T-cell (primary cell): ENCODE measurements around the gene SSRP1. TPM values are rescaled to one million over a fixed set of nuclear protein-coding genes. Genes with fewer than 3 reads are reported as not detected.
A peak's percentile ranks its signal among the peaks of the same experiment; 100 is the strongest.

Experiments
- ATAC-seq, 4 experiments: fragments of 200-7000 bp in 3 of 4; fragments of 150-1000 bp in 1 of 4; cut with Tn5 transposase; replicated peaks in 1 of 4; 1 replicate in 3 of 4; 2 replicates in 1 of 4; pipeline ENCODE4 v1.10.0; 2021; ENCODE audit warnings: moderate library complexity in 3 of 4, mild to moderate bottlenecking in 2 of 4, moderate number of reproducible peaks in 1 of 4
- CTCF ChIA-PET, 2 donors: fragments of 300-600 bp; sonication (Branson Sonifier 250); formaldehyde crosslinking; loops; one replicate each; lab custom pipeline; 2022; ENCODE audit warnings: antibody characterized with exemption in 2 of 2; lab: Charles Lee
- POLR2A ChIA-PET, 2 donors: fragments of 300-600 bp; sonication (Branson Sonifier 250); formaldehyde crosslinking; loops; one replicate each; lab custom pipeline; 2022; ENCODE audit warnings: antibody characterized with exemption in 2 of 2; lab: Charles Lee
- DNase-seq, 35 experiments: peaks; one replicate each; pipeline versions ENCODE4 v3.0.0 to v3.0.0-alpha.2; 2013 to 2023
- H3K27ac ChIP-seq: one replicate; pipeline ENCODE4 v1.5.1; 2013; ENCODE audit warnings: low read length
- H3K27me3 ChIP-seq, 2 experiments: replicated peaks in 1 of 2; 1 replicate in 1 of 2; 2 replicates in 1 of 2; pipeline versions ENCODE4 v1.6.1 to v1.7.0; 2013; ENCODE audit warnings: low read length in 1 of 2, mixed read lengths in 1 of 2; ENCODE audit not compliant: control insufficient read depth in 2 of 2, insufficient read depth in 2 of 2; ENCODE audit errors: extremely low read depth in 1 of 2
- H3K36me3 ChIP-seq, 2 donors: 1 replicate in 1 of 2; 2 replicates in 1 of 2; pipeline versions ENCODE4 v1.6.1 to v1.7.0; 2013; ENCODE audit warnings: low read length in 1 of 2; ENCODE audit not compliant: control insufficient read depth in 2 of 2, insufficient read depth in 1 of 2; ENCODE audit errors: extremely low read depth in 1 of 2
- H3K4me1 ChIP-seq, 2 experiments: 1 replicate in 1 of 2; 2 replicates in 1 of 2; pipeline versions ENCODE4 v1.6.1 to v1.7.0; 2013; ENCODE audit warnings: low read length in 2 of 2, mixed read lengths in 1 of 2; ENCODE audit not compliant: insufficient read depth in 2 of 2, control insufficient read depth in 1 of 2; ENCODE audit errors: extremely low read depth in 1 of 2
- H3K4me3 ChIP-seq, 2 donors: 1 replicate in 1 of 2; 2 replicates in 1 of 2; pipeline versions ENCODE4 v1.5.1 to v1.7.0; 2013; ENCODE audit warnings: mild to moderate bottlenecking in 2 of 2, low read length in 1 of 2, moderate library complexity in 1 of 2; ENCODE audit not compliant: control insufficient read depth in 1 of 2; ENCODE audit errors: extremely low read depth in 1 of 2
- H3K9me3 ChIP-seq: 2 replicates; pipeline ENCODE4 v1.7.0; 2013
- H3K27ac Mint-ChIP-seq, 2 donors: one replicate each; pipeline ENCODE4 v1.8.0; 2020 to 2021; ENCODE audit warnings: mild to moderate bottlenecking in 2 of 2, mixed read lengths in 2 of 2
- H3K27me3 Mint-ChIP-seq, 2 donors: one replicate each; pipeline ENCODE4 v1.8.0; 2021 to 2022; ENCODE audit warnings: mixed read lengths in 2 of 2
- H3K36me3 Mint-ChIP-seq: one replicate; pipeline ENCODE4 v1.8.0; 2021; ENCODE audit warnings: mixed read lengths
- H3K4me1 Mint-ChIP-seq, 3 donors: one replicate each; pipeline ENCODE4 v1.8.0; 2020 to 2022; ENCODE audit warnings: mixed read lengths in 3 of 3, mild to moderate bottlenecking in 1 of 3
- H3K4me3 Mint-ChIP-seq, 3 donors: one replicate each; pipeline ENCODE4 v1.8.0; 2020 to 2022; ENCODE audit warnings: mild to moderate bottlenecking in 3 of 3, mixed read lengths in 3 of 3, moderate library complexity in 3 of 3
- H3K9me3 Mint-ChIP-seq, 3 donors: one replicate each; pipeline ENCODE4 v1.8.0; 2020 to 2022; ENCODE audit warnings: mixed read lengths in 3 of 3
- WGBS: methylation state at CpG from one replicate; pipeline ENCODE4 v1.1.5; 2013; ENCODE audit warnings: missing lambda C conversion rate; ENCODE audit not compliant: insufficient coverage; 5-methylcytosine and 5-hydroxymethylcytosine counted together
- total RNA-seq, 35 experiments: library from RNA in 6 of 35; stranded (reverse) in 6 of 35; fragments of 120-200 nt in 1 of 35; gene quantifications; one replicate each; pipeline versions ENCODE4 v1.2.1 to v1.2.4 and lab custom pipeline; 2013 to 2026

Gene SSRP1
- total RNA-seq, 5 donors from 2014 or later (not counting 1 experiment from before 2014, with no cell fraction given) = 50.2 to 78.1 (median 75.7) TPM

GRCh38 chr11:57331720-57332119, 4.0 kb downstream of the SSRP1 start:
- 98% methylated on average over 14 of the region's 14 CpGs for WGBS
- Histone ChIP-seq H3K9me3 (no peaks in the 10 kb centered on the region), H3K27ac (no peak overlapping the region), H3K27me3 (no peaks in the 10 kb centered on the region), H3K36me3 (peaks cover 10 to 64% of the 10 kb centered on the region in 2 donors), H3K4me1 (peaks cover 9 to 24% of the 10 kb centered on the region in 2 experiments), H3K4me3 (no peak overlapping the region)
- no peaks in the 10 kb centered on the region for H3K9me3 Mint-ChIP-seq
- H3K27me3 Mint-ChIP-seq = no peaks in the 10 kb centered on the region
- ATAC-seq (no peak), DNase-seq (no peak)
- CTCF ChIA-PET = interaction anchor here (0.6 kb wide), 3 partner anchors 14 to 126 kb away, joined by 3 to 14 read pairs (median 5); no protein-coding TSS in a partner anchor
- peaks cover 32 to 46% (median 46%) of the 10 kb centered on the region in 3 donors for H3K4me1 Mint-ChIP-seq
- peaks cover 68% of the 10 kb centered on the region for H3K36me3 Mint-ChIP-seq
- H3K27ac Mint-ChIP-seq = no peak overlapping the region
- POLR2A ChIA-PET = interaction anchor here (0.5 to 0.6 kb wide), 3 partner anchors 286 to 468 kb away, joined by 4 to 5 read pairs (median 5); no protein-coding TSS in a partner anchor
- H3K4me3 Mint-ChIP-seq = no peak overlapping the region

- H3K27me3 Mint-ChIP-seq = no peaks in the 10 kb centered on the region
- H3K27me3 ChIP-seq = no peaks in the 10 kb centered on the region
- no peak overlapping the region for H3K4me3 ChIP-seq
- H3K9me3 ChIP-seq = no peaks in the 10 kb centered on the region
- no peak overlapping the region for H3K27ac ChIP-seq
- ATAC-seq = no peak
- H3K36me3 ChIP-seq = peaks cover 10 to 73% of the 10 kb centered on the region in 2 donors
- whole genome bisulfite sequencing = 77% methylated on average over 9 of the region's 9 CpGs
- peaks cover 71% of the 10 kb centered on the region for H3K36me3 Mint-ChIP-seq
- no peak for DNase-seq
- peak overlapping the region in 1 of 2 donors; percentile 36 for H3K27ac Mint-ChIP-seq
- H3K9me3 Mint-ChIP-seq = no peaks in the 10 kb centered on the region
- H3K4me1 Mint-ChIP-seq = peaks cover 37 to 51% (median 51%) of the 10 kb centered on the region in 3 donors
- POLR2A ChIA-PET = no interaction called here
- H3K4me3 Mint-ChIP-seq = no peak overlapping the region
- peaks cover 13 to 29% of the 10 kb centered on the region in 2 experiments for H3K4me1 ChIP-seq
- CTCF ChIA-PET = interaction anchor here in 1 of 2 donors (0.6 kb wide), 1 partner anchor 130 kb away, joined by 4 read pairs; no protein-coding TSS in a partner anchor
These were observed 5.7 kb downstream of the SSRP1 start for GRCh38 chr11:57330029-57330428.

DNA sequence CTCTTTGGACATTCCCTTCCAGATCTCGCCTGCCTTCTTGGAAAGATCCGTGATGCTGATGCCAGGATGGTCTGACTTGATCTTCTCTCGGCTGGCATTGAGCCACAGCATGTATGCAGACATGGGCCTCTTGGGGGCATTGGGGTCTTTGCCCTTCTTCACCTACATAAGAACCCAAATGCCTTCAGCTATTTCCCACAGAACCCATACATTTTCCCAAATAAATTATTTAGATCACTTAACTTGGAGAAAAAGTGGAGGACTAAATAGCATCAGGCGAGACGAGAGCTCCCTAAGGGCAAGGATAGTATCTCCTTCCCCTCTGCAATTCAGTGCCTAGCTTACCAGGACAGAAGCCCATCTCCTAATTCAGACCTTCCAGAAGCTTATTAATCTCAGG, 8.0 kb downstream of the SSRP1 start:
- no peaks in the 10 kb centered on the region for H3K9me3 Mint-ChIP-seq
- CTCF ChIA-PET = interaction anchor here in 1 of 2 donors (0.5 kb wide), 1 partner anchor 337 kb away, joined by 3 read pairs; no protein-coding TSS in a partner anchor
- peaks cover 36 to 44% (median 38%) of the 10 kb centered on the region in 3 donors for H3K4me1 Mint-ChIP-seq
- peaks cover 57% of the 10 kb centered on the region for H3K36me3 Mint-ChIP-seq
- no peaks in the 10 kb centered on the region for H3K27me3 Mint-ChIP-seq
- Histone ChIP-seq H3K9me3 (no peaks in the 10 kb centered on the region), H3K27ac (no peak overlapping the region), H3K4me1 (peaks cover 8 to 25% of the 10 kb centered on the region in 2 experiments), H3K36me3 (peaks cover 8 to 68% of the 10 kb centered on the region in 2 donors), H3K4me3 (no peak overlapping the region), H3K27me3 (no peaks in the 10 kb centered on the region)
- 100% methylated on average over 3 of the region's 5 CpGs for WGBS
- POLR2A ChIA-PET = no interaction called here
- no peak for DNase-seq
- no peak for ATAC-seq
- H3K27ac Mint-ChIP-seq = peak overlapping the region; percentile 65 to 94
- peak overlapping the region in 1 of 3 donors; percentile 96 for H3K4me3 Mint-ChIP-seq

DNA sequence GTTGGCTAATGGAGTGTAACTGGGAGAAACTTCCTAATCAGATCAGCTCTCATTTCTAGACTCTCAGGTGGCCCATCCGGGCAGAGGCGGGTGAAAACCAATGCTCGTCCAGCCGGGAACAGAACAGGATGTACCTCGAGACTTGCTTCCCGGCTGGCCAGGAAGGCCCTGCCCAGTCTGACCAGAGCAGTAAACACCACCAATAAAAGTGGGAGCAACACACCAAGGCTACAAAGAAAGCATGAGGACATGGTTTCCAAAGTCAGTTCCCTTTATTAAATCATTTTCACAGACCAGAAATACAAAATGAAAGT, 10.0 kb downstream of the SSRP1 start:
- 27% methylated on average over 5 of the region's 6 CpGs for WGBS
- peaks cover 41% of the 10 kb centered on the region for H3K36me3 Mint-ChIP-seq
- ChIA-PET CTCF (interaction anchor here (0.6 to 1.8 kb wide), 6 partner anchors 10 to 202 kb away, joined by 3 to 19 read pairs (median 4); partner anchors contain the start of gene SSRP1 (in 1 of the 2)), POLR2A (interaction anchor here (0.6 to 2.9 kb wide), 4 partner anchors 8 to 1254 kb away, joined by 3 to 10 read pairs (median 6); partner anchors contain the start of gene SSRP1 (in 2 of the 2))
- H3K4me1 Mint-ChIP-seq = peaks cover 41 to 54% (median 52%) of the 10 kb centered on the region in 3 donors
- H3K4me3 Mint-ChIP-seq = peak overlapping the region; percentile 83 to 96 (median 86)
- no peak for DNase-seq
- Histone ChIP-seq H3K36me3 (peaks cover 4 to 48% of the 10 kb centered on the region in 2 donors), H3K4me1 (peaks cover 8 to 25% of the 10 kb centered on the region in 2 experiments), H3K4me3 (peak overlapping the region; percentile 70 to 82), H3K27ac (peak overlapping the region; percentile 87), H3K27me3 (no peaks in the 10 kb centered on the region), H3K9me3 (no peaks in the 10 kb centered on the region)
- no peaks in the 10 kb centered on the region for H3K27me3 Mint-ChIP-seq
- no peak for ATAC-seq
- H3K9me3 Mint-ChIP-seq = no peaks in the 10 kb centered on the region
- peak overlapping the region; percentile 94 to 95 for H3K27ac Mint-ChIP-seq

- WGBS = under 1% methylated on average over 58 of the region's 61 CpGs
- DNase-seq = peak; percentile 74 to 91 (median 82)
- Mint-ChIP-seq H3K4me1 (peaks cover 41 to 54% (median 49%) of the 10 kb centered on the region in 3 donors), H3K4me3 (peak within 1 kb of the TSS; percentile 83 to 96 (median 86)), H3K27ac (peak within 1 kb of the TSS; percentile 94 to 95), H3K9me3 (no peaks in the 10 kb centered on the region), H3K36me3 (peaks cover 36% of the 10 kb centered on the region), H3K27me3 (no peaks in the 10 kb centered on the region)
- H3K4me1 ChIP-seq = peaks cover 8 to 25% of the 10 kb centered on the region in 2 experiments
- peak; percentile 86 to 88 (median 87) for ATAC-seq
- H3K36me3 ChIP-seq = peaks cover 4 to 43% of the 10 kb centered on the region in 2 donors
- CTCF ChIA-PET = interaction anchor here (0.6 to 1.8 kb wide), 8 partner anchors 9 to 203 kb away, joined by 3 to 19 read pairs (median 4); partner anchors contain the start of gene SSRP1 (in 1 of the 2)
- POLR2A ChIA-PET = interaction anchor here (0.6 to 2.9 kb wide), 4 partner anchors 9 to 1255 kb away, joined by 3 to 10 read pairs (median 6); partner anchors contain the start of gene SSRP1 (in 2 of the 2)
- H3K4me3 ChIP-seq = peak within 1 kb of the TSS; percentile 70 to 82
- H3K9me3 ChIP-seq = no peaks in the 10 kb centered on the region
- H3K27me3 ChIP-seq = no peaks in the 10 kb centered on the region
- H3K27ac ChIP-seq = peak within 1 kb of the TSS; percentile 87
These were observed 10.6 kb downstream of the SSRP1 start, which contains the start of gene TNKS1BP1 for GRCh38 chr11:57324886-57325734. TSS of gene TNKS1BP1 (minus strand) at chr11:57324952. CDS start at chr11:57321885, 3,067 bp downstream.
